GM19025 (cell line): ENCODE measurements around the gene FOXI1.
A peak's percentile ranks its signal among the peaks of the same experiment; 100 is the strongest.

ENCODE experiments used
- ATAC-seq: cut with Tn5 transposase; IDR thresholded peaks from one replicate; pipeline ENCODE4 v1.9.1; 2021; ENCODE audit warnings: mild to moderate bottlenecking, low read depth, moderate library complexity; ENCODE audit not compliant: unreplicated experiment

Gene FOXI1

DNA sequence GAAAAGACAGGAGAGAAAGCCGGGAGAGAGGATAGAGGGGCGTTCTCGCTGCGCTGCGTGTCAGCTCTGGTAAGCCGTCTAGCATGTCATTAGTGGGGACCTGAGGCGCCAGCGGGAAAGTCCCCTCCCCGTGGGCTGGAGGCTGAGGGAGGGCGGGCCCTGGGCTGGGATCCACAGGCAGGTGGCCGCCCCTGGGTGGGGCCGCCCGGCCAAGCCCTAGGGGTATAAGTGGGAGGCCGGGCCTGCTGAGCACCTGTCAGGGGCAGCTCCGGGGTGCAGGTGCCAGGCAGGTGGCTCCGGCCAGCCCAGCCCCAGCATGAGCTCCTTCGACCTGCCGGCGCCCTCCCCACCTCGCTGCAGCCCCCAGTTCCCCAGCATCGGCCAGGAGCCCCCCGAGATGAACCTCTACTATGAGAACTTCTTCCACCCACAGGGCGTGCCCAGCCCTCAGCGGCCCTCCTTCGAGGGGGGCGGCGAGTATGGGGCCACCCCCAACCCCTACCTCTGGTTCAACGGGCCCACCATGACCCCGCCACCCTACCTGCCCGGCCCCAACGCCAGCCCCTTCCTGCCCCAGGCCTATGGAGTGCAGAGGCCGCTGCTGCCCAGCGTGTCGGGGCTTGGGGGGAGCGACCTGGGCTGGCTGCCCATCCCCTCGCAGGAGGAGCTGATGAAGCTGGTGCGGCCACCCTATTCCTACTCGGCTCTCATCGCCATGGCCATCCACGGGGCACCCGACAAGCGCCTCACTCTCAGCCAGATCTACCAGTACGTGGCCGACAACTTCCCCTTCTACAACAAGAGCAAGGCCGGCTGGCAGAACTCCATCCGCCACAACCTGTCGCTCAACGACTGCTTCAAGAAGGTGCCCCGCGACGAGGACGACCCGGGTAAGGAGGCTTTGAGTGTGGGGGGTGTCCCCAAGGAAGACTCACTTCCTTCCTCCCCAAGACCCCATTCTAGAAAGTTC is at the start of gene FOXI1:
Gene FOXI1 (plus strand): TSS at position 256 of the 970 bp plus-strand sequence. CDS start 61 bp downstream, at position 317.
- ATAC-seq: no peak

DNA sequence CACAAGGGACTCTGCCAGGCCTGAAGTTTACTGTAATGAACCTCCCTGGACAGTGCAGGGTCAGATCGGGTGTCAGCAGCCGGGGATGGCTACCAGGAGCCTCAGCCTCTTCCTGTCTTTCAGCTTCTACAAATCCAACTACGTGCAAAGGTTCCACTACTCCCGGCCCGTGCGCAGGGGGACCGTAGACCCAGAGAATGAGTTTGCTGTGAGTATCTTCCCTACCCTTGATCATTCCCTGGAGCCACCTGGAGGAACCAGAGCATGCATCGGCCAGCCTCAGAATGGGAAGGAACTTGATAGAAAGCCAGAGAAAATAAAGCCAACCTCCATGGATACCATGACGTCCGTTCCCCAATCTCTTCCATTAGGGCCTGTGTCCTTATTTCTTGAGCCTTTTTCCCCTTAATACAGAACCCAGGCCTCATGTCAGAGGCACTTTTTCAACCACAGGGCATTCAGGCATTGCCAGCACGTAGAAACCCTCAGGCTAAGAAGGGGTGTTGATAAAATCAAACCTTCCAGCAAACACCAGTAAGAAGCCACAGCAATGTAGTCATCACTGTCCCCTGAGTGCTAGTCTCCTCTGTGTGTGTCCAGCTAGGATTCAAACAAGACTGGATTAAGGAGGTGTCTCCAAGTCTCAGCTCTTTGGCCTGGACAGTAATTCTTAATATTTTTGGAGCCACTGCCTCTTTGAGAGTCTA is 49.0 kb upstream of the FOXI1 start:
- ATAC-seq: no peak

DNA sequence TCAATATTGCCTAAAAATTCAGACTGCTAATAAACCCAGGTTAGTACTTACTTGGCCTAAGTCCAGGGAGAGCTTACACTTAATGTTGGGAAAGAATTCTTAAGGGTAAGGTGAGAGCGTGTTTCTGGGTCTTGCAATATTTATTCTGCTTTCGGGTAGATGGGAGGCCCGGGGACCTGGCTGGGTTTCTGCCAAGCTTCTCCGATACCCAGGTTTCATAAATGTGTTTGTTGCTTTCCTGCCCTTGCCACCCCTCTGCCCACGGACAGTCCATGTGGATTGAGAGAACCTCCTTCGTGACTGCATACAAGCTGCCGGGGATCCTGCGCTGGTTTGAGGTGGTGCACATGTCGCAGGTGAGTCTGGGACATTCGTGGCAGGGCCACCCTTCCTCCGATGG is 48.4 kb upstream of the FOXI1 start:
- ATAC-seq: no peak

DNA sequence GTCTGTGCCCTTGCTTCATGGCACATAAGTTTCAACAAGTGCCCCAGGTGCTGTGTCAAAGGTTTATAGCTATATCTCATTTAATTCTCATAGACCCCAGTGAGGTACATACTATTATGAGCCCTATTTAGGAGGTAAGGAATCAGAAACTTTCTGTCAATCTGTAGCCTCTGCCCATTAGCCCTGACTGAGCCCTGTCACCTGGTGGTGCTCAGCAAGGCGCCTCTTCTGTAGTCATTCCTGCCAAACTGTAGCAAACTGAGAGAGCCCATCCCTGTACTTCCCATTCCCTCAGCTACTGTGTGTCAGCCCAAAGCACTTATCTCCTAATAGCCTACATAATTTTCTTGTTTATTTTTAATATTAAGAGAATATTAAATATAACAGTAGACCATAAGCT is 46.5 kb upstream of the FOXI1 start:
- ATAC-seq: no peak

DNA sequence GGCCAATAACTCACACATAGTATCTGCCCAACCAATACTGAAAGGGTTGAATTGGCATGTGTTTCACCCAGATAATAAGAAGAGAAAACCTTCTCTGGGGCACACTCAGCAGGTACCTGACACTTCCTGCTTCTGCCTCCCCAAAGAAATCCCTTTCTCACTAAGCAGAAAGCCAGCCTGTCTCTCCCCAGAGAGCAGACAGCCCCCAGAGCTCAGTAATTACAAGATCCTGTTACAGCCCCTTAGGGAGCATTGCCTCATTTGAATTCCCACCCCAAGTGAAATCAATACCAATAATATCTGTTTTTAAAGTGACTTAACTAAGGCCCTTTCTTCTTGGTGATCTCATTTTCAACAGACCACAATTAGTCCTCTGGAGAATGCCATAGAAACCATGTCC is 38.5 kb upstream of the FOXI1 start:
- ATAC-seq: peak; percentile 62

DNA sequence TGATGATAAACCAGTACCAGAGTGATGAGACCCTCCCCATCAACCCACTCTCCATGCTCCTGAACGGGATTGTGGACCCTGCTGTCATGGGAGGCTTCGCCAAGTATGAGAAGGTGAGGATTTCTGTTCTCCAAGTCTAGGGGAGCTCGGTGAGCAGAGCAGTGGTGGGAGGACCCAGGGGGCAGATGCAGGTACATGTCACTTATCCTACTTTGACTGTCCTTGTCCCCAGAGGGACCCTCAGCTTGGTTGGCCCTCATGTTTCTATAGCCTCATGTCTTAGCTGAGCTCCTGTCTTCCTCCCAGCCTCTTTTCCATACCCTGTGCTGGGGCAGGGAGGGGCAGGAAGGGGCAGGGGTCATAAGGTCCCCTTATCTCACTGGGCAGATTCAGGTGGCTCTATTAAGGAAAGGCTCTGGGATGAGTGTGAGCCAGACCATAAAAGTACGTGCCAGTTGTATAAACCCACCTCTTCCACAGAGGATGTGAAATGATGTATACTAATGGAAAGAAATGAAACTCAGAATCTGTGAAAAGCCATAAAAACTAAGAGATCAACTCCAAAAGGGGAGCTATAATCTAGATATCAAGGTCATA is 38.0 kb upstream of the FOXI1 start:
- ATAC-seq: no peak

DNA sequence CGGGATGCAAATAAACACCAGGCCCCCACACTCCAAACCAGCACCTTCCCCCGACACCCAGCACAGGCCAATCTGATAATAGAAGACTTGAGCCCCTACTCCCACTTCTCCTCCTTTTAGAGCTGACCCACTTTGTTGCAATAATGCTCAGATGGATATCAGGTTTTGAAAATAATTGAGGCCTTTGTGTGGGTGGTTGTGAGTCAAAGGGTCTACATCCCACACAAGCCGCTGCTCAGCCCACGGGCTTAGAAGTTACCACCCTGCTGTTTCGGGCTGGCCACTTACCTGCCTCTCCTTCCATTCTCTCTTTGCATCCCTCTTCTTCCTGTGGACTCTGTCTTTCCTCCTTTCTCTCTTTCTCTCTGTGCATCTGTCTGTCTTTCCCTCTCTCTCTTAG is 36.2 kb upstream of the FOXI1 start:
- ATAC-seq: no peak

DNA sequence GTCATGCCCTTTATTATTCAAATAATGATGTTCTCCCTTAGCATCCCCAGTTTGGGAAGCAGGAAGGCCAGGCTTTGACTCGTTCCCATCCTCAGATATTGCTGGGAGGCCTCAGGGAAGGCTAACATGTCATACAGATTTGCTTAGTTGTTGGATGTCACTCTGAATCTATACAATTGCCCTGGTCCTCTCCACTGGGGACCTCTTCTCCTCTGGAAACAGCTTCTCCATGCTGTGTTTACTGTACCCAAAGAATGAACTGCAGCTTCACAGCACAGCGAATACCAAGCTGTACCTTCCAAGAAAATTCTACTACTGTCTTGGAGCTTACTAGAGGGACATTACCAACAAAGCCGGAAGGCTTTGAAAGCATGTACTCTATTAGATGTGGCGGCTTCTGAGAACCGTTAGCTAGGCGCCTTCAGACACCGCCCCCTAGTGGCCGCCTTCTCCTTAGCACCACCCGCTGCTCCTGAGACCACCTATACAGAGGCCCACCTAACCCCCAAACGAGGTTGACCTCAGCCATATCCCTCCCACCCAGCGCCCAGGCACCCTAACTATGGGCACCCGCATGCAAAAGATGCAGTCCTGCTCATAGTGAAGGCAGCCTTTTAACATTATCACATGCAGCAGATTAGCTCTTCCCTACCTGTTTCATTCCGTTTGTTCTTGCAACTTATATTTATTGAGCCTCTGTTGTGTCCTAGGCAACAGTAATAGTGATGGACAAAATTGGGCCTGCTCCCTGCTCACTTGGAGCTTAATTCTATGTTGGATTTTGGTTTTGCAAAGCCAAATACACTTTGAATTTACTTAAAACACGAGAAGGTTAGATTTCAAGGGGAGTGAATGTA is 34.9 kb upstream of the FOXI1 start:
- no peak for ATAC-seq

DNA sequence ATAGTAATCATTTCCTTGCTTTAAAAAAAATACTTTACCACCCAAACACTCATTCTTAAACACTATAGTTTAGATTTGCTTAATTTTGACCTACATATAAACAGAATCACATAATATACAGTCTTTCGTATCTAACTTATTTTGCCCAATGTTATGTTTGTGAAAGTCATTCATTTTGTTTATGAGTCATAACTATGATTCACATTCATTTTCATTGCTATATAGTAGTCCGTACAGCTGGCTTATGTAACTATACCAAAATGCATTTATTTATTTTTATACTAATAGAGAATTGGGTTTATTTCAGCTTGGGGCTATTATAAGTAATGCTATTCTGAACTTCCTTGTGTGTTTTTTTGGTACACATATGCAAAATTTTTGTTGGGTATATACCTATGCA is 33.9 kb upstream of the FOXI1 start:
- no peak for ATAC-seq

DNA sequence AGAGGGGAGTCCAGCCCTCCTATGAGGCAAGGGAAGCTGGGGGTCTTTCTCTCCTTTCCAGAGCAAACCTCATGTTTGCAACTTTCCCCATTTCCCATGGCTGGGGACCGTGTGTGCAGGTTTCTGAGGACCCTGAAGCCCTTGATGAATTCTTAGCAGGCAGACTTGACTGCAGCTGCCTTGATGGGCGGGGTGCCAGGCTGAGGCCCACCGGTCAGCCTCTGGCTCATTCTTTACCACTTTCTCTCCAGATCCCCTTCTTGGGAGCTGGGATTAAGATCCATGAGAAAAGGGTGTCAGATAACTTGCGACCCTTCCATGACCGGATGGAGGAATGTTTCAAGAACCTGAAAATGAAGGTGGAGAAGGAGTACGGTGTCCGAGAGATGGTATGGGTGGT is 30.0 kb upstream of the FOXI1 start:
- ATAC-seq: no peak

DNA sequence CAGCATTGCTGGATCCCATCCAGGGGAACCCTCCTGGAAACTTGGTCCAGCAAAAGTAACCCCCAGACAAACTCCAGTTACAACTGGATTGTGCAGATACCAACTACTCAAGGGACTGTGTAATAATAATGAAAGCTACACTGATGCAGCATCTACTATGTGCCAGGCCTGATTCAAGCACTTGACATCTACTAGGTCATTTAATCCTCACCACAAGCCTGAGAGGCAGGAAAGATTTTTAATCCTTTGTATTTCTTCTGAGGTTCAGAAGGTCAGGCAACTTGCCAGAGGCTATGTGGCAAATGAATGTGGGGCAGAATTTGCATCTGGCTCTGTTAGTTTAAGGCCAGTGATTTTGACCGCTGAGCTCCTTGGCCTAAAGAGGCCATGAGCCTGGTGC is 29.5 kb upstream of the FOXI1 start:
- no peak for ATAC-seq

DNA sequence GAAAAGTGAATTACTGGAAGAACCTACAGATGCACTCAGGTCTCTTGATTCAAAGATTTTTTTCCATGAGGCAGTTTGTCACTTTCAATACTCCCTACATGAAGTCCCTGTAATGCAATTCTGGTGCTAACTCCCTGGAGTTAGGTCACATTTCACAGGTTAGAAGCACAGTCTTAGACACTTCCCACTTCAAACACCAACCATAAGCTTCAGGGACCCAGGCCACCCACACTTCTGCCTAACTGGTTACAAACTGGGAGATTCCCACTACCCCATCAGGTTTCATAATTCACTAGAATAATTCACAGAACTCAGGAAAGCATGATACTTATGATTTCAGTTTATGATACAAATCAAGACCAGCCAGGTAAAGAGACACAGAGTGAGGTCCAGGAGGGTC is 29.0 kb upstream of the FOXI1 start:
- no peak for ATAC-seq

DNA sequence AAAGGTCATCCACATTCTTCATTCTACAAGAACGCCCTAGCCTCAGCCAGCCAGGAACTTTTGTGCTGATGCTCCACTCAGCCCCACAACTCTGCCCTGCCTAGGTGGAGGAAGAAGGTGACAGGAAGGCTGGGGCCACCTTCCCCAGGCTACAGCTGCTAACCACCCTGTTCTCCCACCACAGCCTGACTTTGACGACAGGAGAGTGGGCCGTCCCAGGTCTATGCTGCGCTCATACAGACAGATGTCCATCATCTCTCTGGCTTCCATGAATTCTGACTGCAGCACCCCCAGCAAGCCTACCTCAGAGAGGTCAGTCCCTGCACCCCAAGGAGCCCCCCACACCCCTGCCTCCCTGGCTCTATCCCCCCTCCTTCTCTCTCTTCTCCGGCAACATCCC is 28.2 kb upstream of the FOXI1 start:
- no peak for ATAC-seq

DNA sequence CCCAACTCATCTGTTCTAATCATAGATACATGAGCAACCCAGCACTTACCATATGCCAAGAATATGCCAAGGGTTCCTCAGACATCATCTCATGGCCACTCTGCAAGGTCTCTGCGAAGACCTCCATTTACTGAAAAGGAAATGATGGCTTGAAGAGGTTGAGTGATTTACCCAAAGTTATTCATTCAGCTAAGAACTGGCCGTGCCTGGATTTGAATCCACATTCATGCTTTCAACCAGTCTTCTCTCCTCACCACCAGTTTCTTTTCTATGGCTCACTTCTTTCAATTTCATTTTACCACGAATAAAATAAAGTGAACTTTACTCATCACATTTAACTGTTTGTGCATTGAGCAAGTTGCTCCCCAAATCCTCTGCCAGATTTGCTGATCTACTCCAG is 27.2 kb upstream of the FOXI1 start:
- no peak for ATAC-seq

DNA sequence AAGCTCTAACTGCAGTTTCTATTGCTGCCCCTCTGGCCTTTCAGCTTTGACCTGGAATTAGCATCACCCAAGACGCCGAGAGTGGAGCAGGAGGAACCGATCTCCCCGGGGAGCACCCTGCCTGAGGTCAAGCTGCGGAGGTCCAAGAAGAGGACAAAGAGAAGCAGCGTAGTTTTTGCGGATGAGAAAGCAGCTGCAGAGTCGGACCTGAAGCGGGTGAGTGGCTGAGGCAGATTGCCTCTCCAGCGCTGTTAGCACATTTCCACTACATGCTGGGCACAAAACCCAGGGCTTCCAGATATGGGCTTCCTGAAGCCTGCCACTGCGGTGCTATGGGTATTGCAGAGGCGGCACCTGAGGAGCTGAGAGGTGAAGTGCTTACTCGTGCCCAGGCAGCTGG is 26.8 kb upstream of the FOXI1 start:
- no peak for ATAC-seq

DNA sequence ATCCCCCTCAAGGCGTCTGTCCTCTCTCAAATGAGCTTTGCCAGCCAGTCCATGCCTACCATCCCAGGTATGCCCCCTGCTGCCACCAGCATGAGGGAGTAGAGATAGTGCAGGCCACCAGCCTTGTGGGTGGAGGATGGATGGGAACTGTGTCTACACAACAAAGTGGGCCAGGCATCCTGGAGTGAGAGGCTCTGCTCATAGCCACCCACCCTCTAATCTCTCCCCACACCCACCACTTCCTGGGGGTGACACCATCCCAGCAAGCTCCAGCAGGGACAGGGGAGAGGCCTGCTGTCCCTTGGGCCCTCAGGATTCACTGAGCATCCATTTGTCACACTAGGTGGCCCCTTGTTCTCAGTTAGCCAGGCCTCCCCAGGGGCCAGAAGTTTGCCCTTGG is 25.5 kb upstream of the FOXI1 start:
- no peak for ATAC-seq

DNA sequence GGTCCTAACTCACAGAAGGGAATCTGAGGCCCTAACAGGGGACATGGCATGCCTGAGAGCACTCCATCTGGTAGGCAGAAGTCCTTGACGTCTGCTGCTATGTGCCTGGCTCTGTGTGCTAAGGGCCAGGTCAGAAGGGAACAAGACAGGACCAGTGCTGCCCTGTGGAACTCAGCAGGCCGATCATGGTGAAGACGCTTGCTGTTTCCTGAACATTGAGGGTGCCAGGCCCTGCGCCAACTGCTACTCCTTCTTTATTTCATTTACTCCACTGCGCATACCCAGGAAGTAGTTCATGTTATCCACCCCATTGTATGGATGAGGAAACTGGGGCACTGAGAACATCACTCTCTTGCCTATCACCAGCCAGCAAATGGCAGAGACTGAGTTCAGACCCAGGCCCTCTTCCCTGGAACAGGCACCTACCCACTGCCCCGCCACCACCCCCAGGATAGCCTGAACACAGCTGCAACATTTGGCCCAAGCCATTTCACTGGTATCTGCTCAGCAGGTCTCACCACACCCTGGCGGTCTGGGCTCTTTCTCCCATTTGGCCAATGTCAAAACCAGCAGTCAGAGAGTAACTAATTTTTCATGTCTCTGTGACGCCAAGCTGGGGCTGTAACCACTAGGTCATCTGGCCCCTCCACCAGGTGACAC is 24.8 kb upstream of the FOXI1 start:
- no peak for ATAC-seq

DNA sequence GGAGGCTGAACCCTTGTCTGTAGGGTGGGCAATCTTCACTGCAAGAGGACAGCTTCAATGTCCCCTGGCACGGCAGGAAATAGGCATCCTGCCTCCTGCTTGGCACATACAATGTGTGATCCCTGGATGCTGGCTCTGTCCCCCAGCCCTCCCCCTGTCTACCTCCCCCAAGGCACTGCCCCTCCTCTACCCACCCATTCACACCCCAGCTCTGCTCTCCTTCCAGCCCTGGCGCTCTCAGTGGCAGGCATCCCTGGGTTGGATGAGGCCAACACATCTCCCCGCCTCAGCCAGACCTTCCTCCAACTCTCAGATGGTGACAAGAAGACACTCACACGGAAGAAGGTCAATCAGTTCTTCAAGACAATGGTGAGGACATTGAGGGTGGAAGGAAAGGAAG is 24.1 kb upstream of the FOXI1 start:
- ATAC-seq: no peak

DNA sequence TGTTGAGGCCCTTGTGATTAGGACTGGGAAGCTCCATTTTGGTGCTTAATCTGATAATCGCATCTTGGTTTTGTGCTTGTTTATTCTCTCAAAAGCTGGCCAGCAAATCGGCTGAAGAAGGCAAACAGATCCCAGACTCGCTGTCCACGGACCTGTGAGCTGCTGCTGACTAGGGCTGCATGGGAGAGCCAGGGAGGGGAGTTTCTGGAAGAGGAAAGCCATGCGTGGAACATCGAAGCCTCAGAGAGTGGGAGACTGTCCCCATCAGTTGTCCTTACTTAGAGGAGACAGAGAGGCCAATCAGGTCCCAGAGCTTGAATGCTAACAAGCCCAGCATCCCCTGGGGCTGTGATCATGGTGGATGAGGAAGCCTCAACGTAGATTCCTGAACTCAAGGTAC is 23.0 kb upstream of the FOXI1 start:
- no peak for ATAC-seq
